Left renal cortex interstitium (tissue), 4 donors: ENCODE results near the gene PITHD1. TPM values are rescaled to one million over a fixed set of nuclear protein-coding genes. Genes with fewer than 3 reads are reported as not detected.
A peak's percentile ranks its signal among the peaks of the same experiment; 100 is the strongest.
"Not testable (repeated sequence)": the region's sequence is repeated elsewhere in the genome, so short reads cannot be mapped to it uniquely, and the experiment has no call there.

Source experiments
- DNase-seq, 4 donors: peaks; one replicate each; pipeline ENCODE4 v3.0.0-alpha.2; 2013; ENCODE audit warnings: low read depth in 4 of 4, low spot score in 2 of 4, missing footprints in 1 of 4
- polyA plus RNA-seq, 4 donors: library from polyadenylated mRNA; unstranded; fragments of 120-200 nt; gene quantifications; one replicate each; pipeline ENCODE4 v1.2.1, GENCODE V29; 2013; ENCODE audit not compliant: insufficient read length in 4 of 4

Gene PITHD1
- polyA plus RNA-seq, 4 donors = 55.1 to 65.4 (median 62.6) TPM

- no peak for DNase-seq
These were observed 38.7 kb downstream of the PITHD1 start for GRCh38 chr1:23816906-23817305.

- DNase-seq = no peak
These were observed 39.4 kb downstream of the PITHD1 start for GRCh38 chr1:23817633-23818032.

- DNase-seq = no peak
These were observed 45.5 kb downstream of the PITHD1 start for GRCh38 chr1:23823767-23824166.

- DNase-seq = no peak
These were observed 46.5 kb downstream of the PITHD1 start for GRCh38 chr1:23824711-23825075.

GRCh38 chr1:23825076-23825761, 47.0 kb downstream of the PITHD1 start, which contains the start of gene HMGCL:
Gene HMGCL (minus strand): TSS chr1:23825429. CDS start chr1:23825415, 14 bp downstream.
- peak; percentile 80 to 85 (median 84) for DNase-seq

- no peak for DNase-seq
These were observed 47.7 kb downstream of the PITHD1 start for GRCh38 chr1:23825762-23826522.

- DNase-seq = not testable (repeated sequence)
These were observed 48.4 kb downstream of the PITHD1 start for GRCh38 chr1:23826590-23826989.

- DNase-seq = no peak
These were observed 49.5 kb downstream of the PITHD1 start for GRCh38 chr1:23827717-23828116.

GRCh38 chr1:23834156-23834555, 55.9 kb downstream of the PITHD1 start:
- not testable (repeated sequence) for DNase-seq

- DNase-seq = no peak
These were observed 57.8 kb downstream of the PITHD1 start for GRCh38 chr1:23836037-23836436.

Other genes with a start within 250 kb of the PITHD1 start
- 1 to 10 TPM; 4.2 to 6.1 (median 5.0) TPM for gene E2F2, start 247.2 kb upstream of the PITHD1 start, polyA plus RNA-seq
- 100 to 1,000 TPM; 303 to 480 (median 357) TPM for gene ID3, start 218.9 kb upstream of the PITHD1 start, polyA plus RNA-seq
- 1,000 to 10,000 TPM; 2,046 to 2,991 (median 2,419) TPM for gene RPL11, start 86.6 kb upstream of the PITHD1 start, polyA plus RNA-seq
- gene ELOA, start 34.9 kb upstream of the PITHD1 start, polyA plus RNA-seq = 10 to 100 TPM; 30.4 to 36.3 (median 34.4) TPM
- 10 to 100 TPM; 60.2 to 87.1 (median 75.5) TPM for gene LYPLA2, start 12.7 kb downstream of the PITHD1 start, polyA plus RNA-seq
- gene GALE, start 22.3 kb downstream of the PITHD1 start, polyA plus RNA-seq = 10 to 100 TPM; 30.1 to 42.8 (median 38.0) TPM
- gene HMGCL, start 47.0 kb downstream of the PITHD1 start, polyA plus RNA-seq = 10 to 100 TPM; 64.3 to 78.8 (median 75.1) TPM
- 10 to 100 TPM; 38.0 to 57.0 (median 43.2) TPM for gene FUCA1, start 89.9 kb downstream of the PITHD1 start, polyA plus RNA-seq
- gene CNR2, start 134.9 kb downstream of the PITHD1 start, polyA plus RNA-seq = under 1 TPM; 0.04 to 0.09 (median 0.06) TPM
- 100 to 1,000 TPM; 203 to 256 (median 215) TPM for gene PNRC2, start 181.4 kb downstream of the PITHD1 start, polyA plus RNA-seq
- 100 to 1,000 TPM; 167 to 279 (median 223) TPM for gene SRSF10, start 201.9 kb downstream of the PITHD1 start, polyA plus RNA-seq